ENCODE measurements around the gene TRAF2. TPM values are rescaled to one million over a fixed set of nuclear protein-coding genes. Genes with fewer than 3 reads are reported as not detected.

TRAF2 gene
- total and polyA plus RNA-seq, 2 of the 8 experiments (the other 6 are each of a cell fraction or from before 2014, with no cell fraction given) = 26.9 to 50.2 TPM

DNA sequence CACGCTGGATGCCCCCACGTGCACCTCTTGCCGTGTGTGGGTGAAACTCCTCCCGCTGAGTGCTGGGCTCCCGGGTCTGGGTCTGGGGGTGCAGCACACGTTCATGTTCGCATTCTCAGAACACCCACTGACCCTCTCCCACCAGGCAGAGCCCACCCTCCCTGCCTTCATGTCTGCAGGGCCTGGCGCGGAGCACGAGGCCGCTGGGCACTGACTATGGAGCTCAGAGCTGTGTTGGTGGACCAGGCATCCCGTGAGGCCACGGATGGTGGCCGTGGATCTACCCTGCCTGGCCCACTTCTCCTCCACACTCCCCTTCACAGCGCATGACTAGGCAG, 74.6 kb downstream of the TRAF2 start (continued):
- no peak for TF ChIP-seq EZH2 (IDR thresholded peaks at IDR 0.05; ENCODE audit: low read depth, low read length, severe bottlenecking)

Measured in H1 (cell line).